Measurements from ENCODE around the gene PLB1. TPM values are rescaled to one million over a fixed set of nuclear protein-coding genes. Genes with fewer than 3 reads are reported as not detected.

Gene PLB1
- total RNA-seq, 2 donors from 2014 or later: 19.2 to 29.6 TPM

GRCh38 chr2:28593160-28593755 is 97.4 kb downstream of the PLB1 start:
- Histone ChIP-seq H3K27me3 (replicated peaks; ENCODE audit: insufficient read depth) (no peaks in the 10 kb centered on the region), H3K27ac (peak overlapping the region in 1 of 2 donors; percentile 12), H3K36me3 (no peaks in the 10 kb centered on the region), H3K9me3 (no peaks in the 10 kb centered on the region), H3K4me3 (no peak overlapping the region), H3K4me1 (ENCODE audit: control insufficient read depth in 1 of 2, low read depth in 2 of 2) (peaks cover 16 to 51% of the 10 kb centered on the region in 2 donors)
- no peak for TF ChIP-seq CTCF (IDR thresholded peaks at IDR 0.05)
- no peak for DNase-seq (ENCODE audit: low spot score)
- ATAC-seq (ENCODE audit: insufficient number of reproducible peaks, low FRiP score, low read depth): no peak

DNA sequence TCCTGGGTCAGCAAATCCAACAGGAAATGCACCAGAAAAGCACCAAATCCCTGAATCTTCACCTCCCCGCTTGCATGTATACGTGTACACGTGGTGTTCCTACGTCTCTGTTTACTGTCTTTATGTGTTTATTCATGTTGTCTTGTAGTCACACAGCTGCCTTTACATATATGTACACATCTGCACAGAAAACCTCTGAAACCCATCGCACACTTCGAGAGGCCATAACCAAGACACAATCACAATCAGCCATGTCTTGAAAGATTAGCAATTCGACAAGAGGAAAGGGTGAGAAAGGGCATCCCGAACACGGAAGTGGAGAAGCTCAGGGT is 98.1 kb downstream of the PLB1 start:
- H3K27ac ChIP-seq: peak overlapping the region; percentile 87 to 97
- no peaks in the 10 kb centered on the region for H3K36me3 ChIP-seq
- H3K4me3 ChIP-seq: peak overlapping the region; percentile 50
- H3K4me1 ChIP-seq (ENCODE audit: control insufficient read depth in 1 of 2, low read depth in 2 of 2): peaks cover 16 to 58% of the 10 kb centered on the region in 2 donors
- H3K9me3 ChIP-seq: no peaks in the 10 kb centered on the region
- H3K27me3 ChIP-seq (replicated peaks; ENCODE audit: insufficient read depth): no peaks in the 10 kb centered on the region
- no peak for TF ChIP-seq CTCF (IDR thresholded peaks at IDR 0.05)
- ATAC-seq (ENCODE audit: insufficient number of reproducible peaks, low FRiP score, low read depth) (no peak), DNase-seq (ENCODE audit: low spot score) (no peak)

- H3K4me1 ChIP-seq (ENCODE audit: control insufficient read depth in 1 of 2, low read depth in 2 of 2): peaks cover 16 to 61% of the 10 kb centered on the region in 2 donors
These were observed 98.7 kb downstream of the PLB1 start for GRCh38 chr2:28594332-28595108.

DNA sequence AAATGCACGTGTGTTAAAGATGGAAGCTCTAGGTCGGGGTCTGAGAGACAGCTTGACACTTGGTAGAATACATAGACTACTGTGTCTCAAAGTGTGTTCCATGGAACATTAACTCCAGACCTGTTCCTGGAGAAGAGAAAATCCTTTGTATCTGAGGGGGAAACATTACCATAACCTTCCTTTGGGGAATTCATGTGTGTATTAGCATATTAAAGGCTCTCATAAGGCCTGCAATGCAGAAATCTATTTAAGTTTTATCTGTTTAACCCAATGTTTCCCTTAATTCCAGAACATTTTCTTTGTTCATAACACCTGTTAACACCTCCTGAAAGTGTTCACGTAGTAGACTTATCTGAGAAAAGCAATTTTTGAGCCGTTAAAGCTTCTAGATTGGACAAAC is 99.5 kb downstream of the PLB1 start:
- H3K4me1 ChIP-seq (ENCODE audit: control insufficient read depth in 1 of 2, low read depth in 2 of 2): peaks cover 16 to 61% of the 10 kb centered on the region in 2 donors
- H3K4me3 ChIP-seq: no peak overlapping the region
- ATAC-seq (ENCODE audit: insufficient number of reproducible peaks, low FRiP score, low read depth) (no peak), DNase-seq (ENCODE audit: low spot score) (no peak)
- H3K36me3 ChIP-seq: no peaks in the 10 kb centered on the region
- TF ChIP-seq CTCF (IDR thresholded peaks at IDR 0.05): no peak
- H3K27me3 ChIP-seq (replicated peaks; ENCODE audit: insufficient read depth): no peaks in the 10 kb centered on the region
- no peaks in the 10 kb centered on the region for H3K9me3 ChIP-seq
- peak overlapping the region; percentile 87 to 97 for H3K27ac ChIP-seq

More at GRCh38 chr2:28594332-28595108, 98.7 kb downstream of the PLB1 start:
- DNase-seq (ENCODE audit: low spot score) (peak; percentile 68), ATAC-seq (ENCODE audit: insufficient number of reproducible peaks, low FRiP score, low read depth) (peak; percentile 82)
- H3K4me3 ChIP-seq: peak overlapping the region; percentile 50
- H3K27me3 ChIP-seq (replicated peaks; ENCODE audit: insufficient read depth): no peaks in the 10 kb centered on the region
- TF ChIP-seq CTCF (IDR thresholded peaks at IDR 0.05): peak; percentile 84
- H3K9me3 ChIP-seq: no peaks in the 10 kb centered on the region
- peak overlapping the region; percentile 87 to 97 for H3K27ac ChIP-seq
- no peaks in the 10 kb centered on the region for H3K36me3 ChIP-seq

- Histone ChIP-seq H3K27me3 (replicated peaks; ENCODE audit: insufficient read depth) (no peaks in the 10 kb centered on the region), H3K4me1 (ENCODE audit: control insufficient read depth in 1 of 2, low read depth in 2 of 2) (peaks cover 16 to 68% of the 10 kb centered on the region in 2 donors), H3K9me3 (no peaks in the 10 kb centered on the region), H3K4me3 (no peak overlapping the region), H3K27ac (peak overlapping the region; percentile 87 to 97), H3K36me3 (no peaks in the 10 kb centered on the region)
- no peak for TF ChIP-seq CTCF (IDR thresholded peaks at IDR 0.05)
- ATAC-seq (ENCODE audit: insufficient number of reproducible peaks, low FRiP score, low read depth) (no peak), DNase-seq (ENCODE audit: low spot score) (no peak)
These were observed 102.6 kb downstream of the PLB1 start for GRCh38 chr2:28598484-28598883.

Data from thoracic aorta (tissue), 2 donors.